ENCODE measurements around the gene PHEX.
A peak's percentile ranks its signal among the peaks of the same experiment; 100 is the strongest.

PHEX gene

DNA sequence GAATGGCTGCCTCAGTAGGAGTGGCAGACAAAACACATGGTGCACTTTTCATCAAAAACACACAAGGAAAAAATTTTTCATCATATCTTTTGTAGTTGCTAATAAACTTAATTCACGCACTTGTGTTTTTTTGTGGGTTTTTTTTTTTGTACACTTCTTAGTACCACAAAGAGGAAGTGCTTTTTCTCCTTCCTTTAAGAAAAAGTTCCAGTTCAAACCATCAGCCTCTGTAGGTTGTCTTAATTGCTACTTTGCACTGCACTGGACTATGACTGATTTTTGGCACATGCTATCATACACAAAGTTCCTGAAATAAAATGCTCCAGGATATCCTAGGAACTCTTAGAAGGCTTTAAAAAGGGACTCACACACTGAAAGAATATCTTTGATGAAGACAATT is at the start of gene PHEX:
Gene PHEX, plus strand, starts transcription at position 242 of the 400 bp plus-strand sequence. CDS start 681 bp downstream, outside the sequence.
- H3K4me3 ChIP-seq (ENCODE audit: low read depth, low read length): no peak within 1 kb of the TSS
- no peak for TF ChIP-seq POLR2A (IDR thresholded peaks at IDR 0.05; ENCODE audit: extremely low read depth, insufficient read length)
- peak; percentile 10 for DNase-seq (ENCODE audit: low read depth)

DNA sequence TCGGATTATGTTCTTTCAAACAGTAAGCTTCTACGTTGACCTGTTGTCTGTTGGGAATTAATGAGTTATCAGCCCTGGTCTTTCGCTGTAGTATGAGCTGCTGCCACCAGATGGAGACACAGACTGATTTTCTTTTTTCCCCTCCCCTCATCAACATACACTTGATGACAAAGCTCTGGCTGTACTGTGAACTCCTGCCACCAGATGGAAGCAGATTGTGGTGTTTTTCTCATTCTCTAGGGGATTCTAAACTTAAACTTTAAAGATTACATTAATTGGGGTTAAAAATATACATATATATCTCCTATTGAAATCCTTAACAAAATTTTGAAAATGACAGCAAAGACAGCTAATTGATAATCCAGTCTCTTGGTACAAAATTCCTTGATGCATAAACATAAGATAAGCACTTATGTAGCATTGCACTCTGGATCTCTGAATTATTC is 46.8 kb upstream of the PHEX start:
- DNase-seq (ENCODE audit: low read depth): peak; percentile 77
- H3K4me3 ChIP-seq (ENCODE audit: low read depth, low read length): no peak overlapping the region
- TF ChIP-seq, protein P1, sequence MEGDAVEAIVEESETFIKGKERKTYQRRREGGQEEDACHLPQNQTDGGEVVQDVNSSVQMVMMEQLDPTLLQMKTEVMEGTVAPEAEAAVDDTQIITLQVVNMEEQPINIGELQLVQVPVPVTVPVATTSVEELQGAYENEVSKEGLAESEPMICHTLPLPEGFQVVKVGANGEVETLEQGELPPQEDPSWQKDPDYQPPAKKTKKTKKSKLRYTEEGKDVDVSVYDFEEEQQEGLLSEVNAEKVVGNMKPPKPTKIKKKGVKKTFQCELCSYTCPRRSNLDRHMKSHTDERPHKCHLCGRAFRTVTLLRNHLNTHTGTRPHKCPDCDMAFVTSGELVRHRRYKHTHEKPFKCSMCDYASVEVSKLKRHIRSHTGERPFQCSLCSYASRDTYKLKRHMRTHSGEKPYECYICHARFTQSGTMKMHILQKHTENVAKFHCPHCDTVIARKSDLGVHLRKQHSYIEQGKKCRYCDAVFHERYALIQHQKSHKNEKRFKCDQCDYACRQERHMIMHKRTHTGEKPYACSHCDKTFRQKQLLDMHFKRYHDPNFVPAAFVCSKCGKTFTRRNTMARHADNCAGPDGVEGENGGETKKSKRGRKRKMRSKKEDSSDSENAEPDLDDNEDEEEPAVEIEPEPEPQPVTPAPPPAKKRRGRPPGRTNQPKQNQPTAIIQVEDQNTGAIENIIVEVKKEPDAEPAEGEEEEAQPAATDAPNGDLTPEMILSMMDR (IDR thresholded peaks at IDR 0.05; ENCODE audit: low read depth, low read length): peak; percentile 76
- TF ChIP-seq POLR2A (IDR thresholded peaks at IDR 0.05; ENCODE audit: extremely low read depth, insufficient read length) (no peak), MYC (IDR thresholded peaks at IDR 0.05; ENCODE audit: low read depth, low read length) (no peak)
- TF ChIP-seq, protein P2, sequence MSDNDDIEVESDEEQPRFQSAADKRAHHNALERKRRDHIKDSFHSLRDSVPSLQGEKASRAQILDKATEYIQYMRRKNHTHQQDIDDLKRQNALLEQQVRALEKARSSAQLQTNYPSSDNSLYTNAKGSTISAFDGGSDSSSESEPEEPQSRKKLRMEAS (IDR thresholded peaks at IDR 0.05; ENCODE audit: low read depth, low read length): no peak

DNA sequence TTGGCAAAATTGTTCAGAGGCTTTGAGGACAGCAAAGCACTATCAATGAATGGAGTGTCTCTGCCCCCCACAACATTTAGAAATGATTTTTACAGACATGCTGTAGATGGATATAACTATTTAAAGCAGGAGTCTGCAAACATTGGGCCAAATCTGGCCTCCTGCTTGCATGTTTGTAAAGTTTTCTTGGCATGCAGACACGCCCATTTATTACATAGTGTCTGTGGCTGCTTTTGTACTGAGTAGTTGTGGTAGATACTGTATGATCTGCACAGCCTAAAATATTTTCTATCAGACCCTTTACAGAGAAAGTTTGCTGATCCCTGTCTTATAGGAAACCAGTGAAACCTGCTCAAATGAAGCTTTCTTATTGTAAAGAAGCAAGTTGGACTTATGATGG is 45.5 kb upstream of the PHEX start:
- TF ChIP-seq MYC (IDR thresholded peaks at IDR 0.05; ENCODE audit: low read depth, low read length): no peak
- TF ChIP-seq, protein P2 (IDR thresholded peaks at IDR 0.05; ENCODE audit: low read depth, low read length): no peak
- TF ChIP-seq POLR2A (IDR thresholded peaks at IDR 0.05; ENCODE audit: extremely low read depth, insufficient read length): no peak
- H3K4me3 ChIP-seq (ENCODE audit: low read depth, low read length): no peak overlapping the region
- no peak for DNase-seq (ENCODE audit: low read depth)

DNA sequence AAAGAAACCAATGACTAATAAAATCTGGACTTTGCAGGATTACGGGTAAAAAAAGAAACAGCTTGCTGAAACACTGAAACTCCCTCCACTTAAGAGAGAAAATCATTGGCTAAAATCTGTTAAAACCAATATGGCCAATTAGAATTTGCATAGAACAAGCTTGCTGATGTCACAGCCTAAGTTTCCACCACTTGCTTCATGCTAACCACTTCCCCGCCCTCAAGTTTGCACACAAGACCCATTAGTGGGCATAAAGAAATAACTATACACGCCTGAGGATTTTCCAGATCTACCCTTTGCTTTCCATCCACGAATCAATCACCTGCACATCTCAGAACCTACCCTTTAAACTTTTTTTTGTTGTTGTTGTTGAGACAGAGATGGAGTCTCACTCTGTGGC is 42.7 kb upstream of the PHEX start:
- no peak for DNase-seq (ENCODE audit: low read depth)
- TF ChIP-seq, protein P1 (IDR thresholded peaks at IDR 0.05; ENCODE audit: low read depth, low read length): no peak
- TF ChIP-seq MYC (IDR thresholded peaks at IDR 0.05; ENCODE audit: low read depth, low read length) (no peak), POLR2A (IDR thresholded peaks at IDR 0.05; ENCODE audit: extremely low read depth, insufficient read length) (no peak)
- TF ChIP-seq, protein P2 (IDR thresholded peaks at IDR 0.05; ENCODE audit: low read depth, low read length): no peak
- no peak overlapping the region for H3K4me3 ChIP-seq (ENCODE audit: low read depth, low read length)

DNA sequence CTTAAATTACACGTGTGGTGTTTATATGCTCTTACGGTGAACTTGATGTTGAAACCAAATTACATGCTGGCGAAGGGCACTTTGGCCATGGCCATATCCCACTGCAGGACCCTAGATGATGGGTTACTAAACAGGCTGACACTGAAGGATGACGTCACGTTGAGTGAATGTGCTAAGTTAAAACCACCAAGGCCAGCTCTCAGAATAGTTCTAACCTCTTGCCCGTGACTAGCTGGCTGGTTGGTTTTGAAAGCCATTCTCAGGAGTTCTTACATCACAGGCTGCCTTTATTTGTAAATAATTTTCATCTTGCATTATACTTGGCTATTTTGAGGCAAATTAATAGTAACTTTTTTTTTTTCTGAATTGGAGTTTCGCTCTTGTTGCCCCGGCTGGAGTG is 41.3 kb upstream of the PHEX start:
- no peak overlapping the region for H3K4me3 ChIP-seq (ENCODE audit: low read depth, low read length)
- TF ChIP-seq, protein P1 (IDR thresholded peaks at IDR 0.05; ENCODE audit: low read depth, low read length): no peak
- TF ChIP-seq, protein P2 (IDR thresholded peaks at IDR 0.05; ENCODE audit: low read depth, low read length): no peak
- TF ChIP-seq POLR2A (IDR thresholded peaks at IDR 0.05; ENCODE audit: extremely low read depth, insufficient read length): no peak
- no peak for TF ChIP-seq MYC (IDR thresholded peaks at IDR 0.05; ENCODE audit: low read depth, low read length)
- no peak for DNase-seq (ENCODE audit: low read depth)

DNA sequence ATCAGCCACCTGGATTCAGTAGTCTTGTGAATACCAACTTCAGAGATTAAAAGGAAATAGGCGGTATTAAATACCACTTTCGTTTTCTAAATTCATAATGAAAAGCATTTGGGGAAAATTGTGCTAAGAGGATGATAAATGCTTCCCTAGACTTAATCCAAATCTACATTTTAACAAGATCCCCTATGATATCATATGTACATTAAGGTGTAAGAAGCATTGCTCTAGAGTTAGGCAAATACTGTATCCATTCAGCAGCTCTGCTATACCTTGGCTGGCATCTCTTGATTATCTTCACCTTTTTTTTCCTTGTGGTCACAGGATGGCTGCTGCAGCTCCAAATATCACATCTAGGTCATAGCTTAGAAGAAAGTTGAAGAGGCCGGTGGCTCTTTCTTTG is 40.6 kb upstream of the PHEX start:
- H3K4me3 ChIP-seq (ENCODE audit: low read depth, low read length): no peak overlapping the region
- DNase-seq (ENCODE audit: low read depth): no peak
- TF ChIP-seq POLR2A (IDR thresholded peaks at IDR 0.05; ENCODE audit: extremely low read depth, insufficient read length): no peak
- TF ChIP-seq, protein P1 (IDR thresholded peaks at IDR 0.05; ENCODE audit: low read depth, low read length): no peak
- no peak for TF ChIP-seq MYC (IDR thresholded peaks at IDR 0.05; ENCODE audit: low read depth, low read length)
- TF ChIP-seq, protein P2 (IDR thresholded peaks at IDR 0.05; ENCODE audit: low read depth, low read length): no peak

DNA sequence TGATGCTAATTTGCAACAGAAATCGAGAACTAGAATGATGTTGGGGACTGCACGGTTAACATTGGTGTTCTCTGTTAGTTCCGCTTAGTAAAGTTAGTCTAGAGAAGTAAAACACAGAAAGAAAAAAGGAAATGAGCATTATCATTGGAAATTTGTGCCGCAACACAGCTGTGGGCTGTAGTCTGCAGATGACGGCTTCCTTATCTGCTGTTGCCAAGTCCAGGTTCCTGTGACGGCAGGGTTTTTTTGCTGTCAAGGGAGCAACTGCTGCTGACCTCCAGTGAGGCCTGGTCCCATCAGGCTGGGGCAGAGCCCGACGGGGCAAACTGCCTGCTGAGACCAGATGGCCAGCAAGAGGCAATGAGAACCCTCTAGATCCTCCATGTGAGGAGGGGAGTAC is 38.9 kb upstream of the PHEX start:
- H3K4me3 ChIP-seq (ENCODE audit: low read depth, low read length): no peak overlapping the region
- DNase-seq (ENCODE audit: low read depth): no peak
- no peak for TF ChIP-seq MYC (IDR thresholded peaks at IDR 0.05; ENCODE audit: low read depth, low read length)

All from NB4 (cell line).